ENCODE results near the gene MAP1A.

Gene MAP1A

GRCh38 chr15:43511012-43511885 lies 6.2 kb upstream of the MAP1A start:
- peak; percentile 28 for DNase-seq (ENCODE audit: low read depth, low spot score)

DNA sequence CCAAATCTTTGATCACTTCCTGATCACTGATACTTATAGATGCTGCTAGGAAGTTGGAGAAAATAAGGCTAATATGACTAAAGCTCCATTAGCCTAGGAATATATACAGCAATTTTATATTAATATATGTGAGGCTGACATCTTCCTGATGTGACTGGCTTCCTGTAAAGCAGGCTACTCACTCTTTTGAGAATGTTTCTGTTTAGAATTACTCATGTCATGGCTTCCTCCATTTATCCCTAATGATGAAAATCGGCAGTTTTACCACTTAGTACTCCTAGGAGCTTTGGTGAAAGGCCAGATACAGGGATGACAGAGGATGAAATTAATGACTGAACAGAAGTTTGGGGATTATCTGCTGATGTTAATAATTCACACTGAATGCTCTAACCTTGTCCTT lies 3.9 kb upstream of the MAP1A start:
- no peak for DNase-seq (ENCODE audit: low read depth, low spot score)

DNA sequence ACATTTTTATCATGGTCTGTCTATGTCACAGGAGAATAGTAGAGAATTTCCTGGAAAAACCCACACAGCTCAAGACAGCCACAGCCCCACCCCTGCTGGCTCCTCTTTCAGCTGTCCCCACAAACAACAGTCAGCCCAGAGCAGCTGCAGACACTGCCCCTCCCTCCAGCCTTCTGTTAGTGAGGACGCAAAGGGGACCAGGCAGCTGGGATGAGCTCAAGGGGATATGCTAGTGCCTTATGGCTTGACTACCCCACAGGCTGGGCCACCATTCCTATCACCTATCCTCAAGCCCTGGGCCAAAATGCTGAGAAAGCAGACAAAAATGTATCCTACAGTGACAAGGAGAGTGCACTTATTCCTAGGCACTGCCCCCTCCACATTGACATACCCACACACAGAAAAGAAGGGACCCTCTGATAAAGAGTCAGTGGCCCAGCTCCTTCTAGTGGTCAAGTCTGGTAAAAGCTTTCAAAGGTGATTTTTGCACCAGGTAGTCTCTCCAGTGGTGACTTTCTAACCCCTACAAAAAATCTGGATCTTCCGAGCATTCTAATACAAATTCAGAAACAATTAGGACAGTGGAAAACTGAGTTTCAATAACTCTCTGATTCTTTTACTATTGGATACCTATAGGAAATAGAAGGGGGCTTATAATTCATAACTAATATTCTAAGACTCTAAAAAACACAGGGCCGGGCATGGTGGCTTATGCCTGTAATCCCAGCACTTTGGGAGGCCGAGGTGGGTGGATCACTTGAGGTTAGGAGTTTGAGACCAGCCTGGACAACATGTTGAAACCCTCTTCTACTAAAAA lies 3.0 kb upstream of the MAP1A start:
- DNase-seq (ENCODE audit: low read depth, low spot score) = peak; percentile 30

DNA sequence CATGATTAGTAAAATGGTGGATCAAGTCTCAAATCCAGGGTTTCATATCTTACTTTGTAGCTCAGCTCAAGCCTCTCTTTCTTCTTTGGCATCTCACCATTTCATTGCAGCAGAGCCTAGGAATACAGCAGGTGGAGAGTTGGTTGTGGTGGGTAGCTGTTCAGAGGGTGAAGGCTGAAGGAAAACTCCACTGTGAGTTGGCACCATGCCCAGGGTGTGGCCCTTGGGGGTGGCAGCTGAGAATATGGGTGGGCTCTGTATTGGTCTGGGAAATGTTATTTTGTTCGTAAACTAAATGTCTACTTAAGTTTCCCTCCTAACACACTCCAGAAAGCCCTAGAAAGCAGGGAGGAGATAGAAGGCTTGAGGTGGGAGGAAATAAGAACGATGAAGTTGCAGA lies 1.7 kb upstream of the MAP1A start:
- no peak for DNase-seq (ENCODE audit: low read depth, low spot score)

DNA sequence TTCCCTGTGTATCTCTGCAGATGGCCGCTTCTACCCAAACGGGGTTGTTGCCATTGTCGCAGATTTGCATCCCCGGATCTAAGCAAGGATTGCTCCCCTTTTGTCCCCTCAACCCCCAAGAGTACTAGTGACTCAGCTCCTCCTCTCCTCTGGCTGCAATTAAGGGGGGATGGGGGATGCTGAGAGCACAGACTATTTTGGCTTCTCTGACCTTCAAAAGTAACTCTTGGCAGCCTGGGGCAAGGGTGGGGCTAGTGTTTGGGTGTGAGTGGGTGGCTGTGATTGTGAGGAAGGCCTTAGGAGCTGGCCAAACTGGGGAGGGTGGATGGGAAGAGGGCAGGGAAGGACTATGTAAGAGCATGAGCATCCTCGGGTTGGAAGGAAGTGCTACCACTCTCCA lies 1.2 kb upstream of the MAP1A start:
- DNase-seq (ENCODE audit: low read depth, low spot score) = no peak

DNA sequence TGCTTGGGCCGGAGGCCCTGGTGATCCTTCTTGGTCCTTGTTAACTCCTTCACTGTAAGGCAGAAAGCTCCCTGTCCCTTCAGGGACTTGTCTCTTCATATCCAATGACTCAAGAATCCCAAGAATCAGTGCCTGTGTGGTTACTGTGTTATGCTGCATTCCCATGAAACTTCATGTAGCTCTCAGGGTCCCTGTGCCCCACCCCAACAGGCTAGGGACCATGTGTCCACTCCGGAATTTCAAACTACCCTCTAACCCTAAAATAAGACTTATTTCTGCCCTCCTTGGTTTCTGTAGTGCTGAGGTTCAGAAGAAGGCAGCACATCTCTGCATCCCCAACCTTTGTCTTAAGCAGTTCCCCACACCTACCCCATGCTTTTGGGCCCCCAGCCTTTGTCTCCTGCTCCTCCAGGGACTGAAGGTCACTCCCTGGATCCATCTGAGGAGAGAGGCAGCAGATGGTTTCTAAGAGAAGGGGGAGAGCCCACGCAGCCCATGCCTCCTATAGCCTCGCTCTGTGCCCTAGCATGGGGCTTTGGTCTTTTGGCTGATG lies 531 bp upstream of the MAP1A start:
- peak; percentile 76 for DNase-seq (ENCODE audit: low read depth, low spot score)

GRCh38 chr15:43518197-43518761 lies 871 bp downstream of the MAP1A start:
- DNase-seq (ENCODE audit: low read depth, low spot score) = peak; percentile 71

- DNase-seq (ENCODE audit: low read depth, low spot score) = no peak
Measured at GRCh38 chr15:43519196-43519595, 1.8 kb downstream of the MAP1A start.

DNA sequence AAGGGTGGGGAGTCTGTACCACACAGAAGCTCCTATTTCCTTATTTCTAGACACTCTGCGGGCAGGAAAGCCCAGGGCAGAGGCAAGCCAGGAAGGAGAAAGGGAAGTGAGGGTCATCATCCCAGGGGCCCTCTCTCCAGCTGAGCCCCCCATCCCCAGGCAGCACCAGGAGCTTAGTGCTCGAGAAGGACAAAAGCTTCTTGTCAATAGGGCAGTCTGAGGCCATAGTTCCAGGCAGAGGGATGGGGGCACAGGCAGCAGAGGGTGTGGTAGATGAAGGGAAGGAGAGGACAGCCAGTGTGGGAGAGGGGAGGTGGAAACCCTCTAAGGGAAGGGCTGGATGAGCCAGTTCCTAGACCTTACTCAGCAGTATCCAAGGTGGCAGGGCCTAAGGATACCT lies 2.7 kb downstream of the MAP1A start:
- DNase-seq (ENCODE audit: low read depth, low spot score) = no peak

GRCh38 chr15:43521419-43521818 lies 4.0 kb downstream of the MAP1A start:
- no peak for DNase-seq (ENCODE audit: low read depth, low spot score)

DNA sequence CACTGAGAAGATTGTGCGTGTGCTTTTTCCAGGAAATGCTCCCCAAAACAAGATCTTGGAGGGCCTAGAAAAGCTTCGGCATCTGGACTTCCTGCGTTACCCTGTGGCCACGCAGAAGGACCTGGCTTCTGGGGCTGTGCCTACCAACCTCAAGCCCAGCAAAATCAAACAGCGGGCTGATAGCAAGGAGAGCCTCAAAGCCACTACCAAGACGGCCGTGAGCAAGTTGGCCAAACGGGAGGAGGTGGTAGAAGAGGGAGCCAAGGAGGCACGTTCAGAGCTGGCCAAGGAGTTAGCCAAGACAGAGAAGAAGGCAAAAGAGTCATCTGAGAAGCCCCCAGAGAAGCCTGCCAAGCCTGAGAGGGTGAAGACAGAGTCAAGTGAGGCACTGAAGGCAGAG lies 4.8 kb downstream of the MAP1A start:
- DNase-seq (ENCODE audit: low read depth, low spot score) = no peak

- DNase-seq (ENCODE audit: low read depth, low spot score) = no peak
Measured at GRCh38 chr15:43523646-43524045, 6.2 kb downstream of the MAP1A start.

- DNase-seq (ENCODE audit: low read depth, low spot score) = no peak
Measured at GRCh38 chr15:43524254-43524845, 6.9 kb downstream of the MAP1A start.

GRCh38 chr15:43525131-43525530 lies 7.7 kb downstream of the MAP1A start:
- no peak for DNase-seq (ENCODE audit: low read depth, low spot score)

DNA sequence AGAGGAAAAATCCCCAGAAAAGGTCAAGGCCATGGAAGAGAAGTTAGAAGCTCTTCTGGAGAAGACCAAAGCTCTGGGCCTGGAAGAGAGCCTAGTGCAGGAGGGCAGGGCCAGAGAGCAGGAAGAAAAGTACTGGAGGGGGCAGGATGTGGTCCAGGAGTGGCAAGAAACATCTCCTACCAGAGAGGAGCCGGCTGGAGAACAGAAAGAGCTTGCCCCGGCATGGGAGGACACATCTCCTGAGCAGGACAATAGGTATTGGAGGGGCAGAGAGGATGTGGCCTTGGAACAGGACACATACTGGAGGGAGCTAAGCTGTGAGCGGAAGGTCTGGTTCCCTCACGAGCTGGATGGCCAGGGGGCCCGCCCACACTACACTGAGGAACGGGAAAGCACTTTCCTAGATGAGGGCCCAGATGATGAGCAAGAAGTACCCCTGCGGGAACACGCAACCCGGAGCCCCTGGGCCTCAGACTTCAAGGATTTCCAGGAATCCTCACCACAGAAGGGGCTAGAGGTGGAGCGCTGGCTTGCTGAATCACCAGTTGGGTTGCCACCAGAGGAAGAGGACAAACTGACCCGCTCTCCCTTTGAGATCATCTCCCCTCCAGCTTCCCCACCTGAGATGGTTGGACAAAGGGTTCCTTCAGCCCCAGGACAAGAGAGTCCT lies 9.0 kb downstream of the MAP1A start:
- no peak for DNase-seq (ENCODE audit: low read depth, low spot score)

DNA sequence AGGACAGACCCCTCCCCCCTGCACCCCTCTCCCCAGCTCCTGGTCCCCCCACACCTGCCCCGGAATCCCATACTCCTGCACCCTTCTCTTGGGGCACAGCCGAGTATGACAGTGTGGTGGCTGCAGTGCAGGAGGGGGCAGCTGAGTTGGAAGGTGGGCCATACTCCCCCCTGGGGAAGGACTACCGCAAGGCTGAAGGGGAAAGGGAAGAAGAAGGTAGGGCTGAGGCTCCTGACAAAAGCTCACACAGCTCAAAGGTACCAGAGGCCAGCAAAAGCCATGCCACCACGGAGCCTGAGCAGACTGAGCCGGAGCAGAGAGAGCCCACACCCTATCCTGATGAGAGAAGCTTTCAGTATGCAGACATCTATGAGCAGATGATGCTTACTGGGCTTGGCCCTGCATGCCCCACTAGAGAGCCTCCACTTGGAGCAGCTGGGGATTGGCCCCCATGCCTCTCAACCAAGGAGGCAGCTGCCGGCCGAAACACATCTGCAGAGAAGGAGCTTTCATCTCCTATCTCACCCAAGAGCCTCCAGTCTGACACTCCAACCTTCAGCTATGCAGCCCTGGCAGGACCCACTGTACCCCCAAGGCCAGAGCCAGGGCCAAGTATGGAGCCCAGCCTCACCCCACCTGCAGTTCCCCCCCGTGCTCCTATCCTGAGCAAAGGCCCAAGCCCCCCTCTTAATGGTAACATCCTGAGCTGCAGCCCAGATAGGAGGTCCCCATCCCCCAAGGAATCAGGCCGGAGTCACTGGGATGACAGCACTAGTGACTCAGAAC lies 9.8 kb downstream of the MAP1A start:
- no peak for DNase-seq (ENCODE audit: low read depth, low spot score)

DNA sequence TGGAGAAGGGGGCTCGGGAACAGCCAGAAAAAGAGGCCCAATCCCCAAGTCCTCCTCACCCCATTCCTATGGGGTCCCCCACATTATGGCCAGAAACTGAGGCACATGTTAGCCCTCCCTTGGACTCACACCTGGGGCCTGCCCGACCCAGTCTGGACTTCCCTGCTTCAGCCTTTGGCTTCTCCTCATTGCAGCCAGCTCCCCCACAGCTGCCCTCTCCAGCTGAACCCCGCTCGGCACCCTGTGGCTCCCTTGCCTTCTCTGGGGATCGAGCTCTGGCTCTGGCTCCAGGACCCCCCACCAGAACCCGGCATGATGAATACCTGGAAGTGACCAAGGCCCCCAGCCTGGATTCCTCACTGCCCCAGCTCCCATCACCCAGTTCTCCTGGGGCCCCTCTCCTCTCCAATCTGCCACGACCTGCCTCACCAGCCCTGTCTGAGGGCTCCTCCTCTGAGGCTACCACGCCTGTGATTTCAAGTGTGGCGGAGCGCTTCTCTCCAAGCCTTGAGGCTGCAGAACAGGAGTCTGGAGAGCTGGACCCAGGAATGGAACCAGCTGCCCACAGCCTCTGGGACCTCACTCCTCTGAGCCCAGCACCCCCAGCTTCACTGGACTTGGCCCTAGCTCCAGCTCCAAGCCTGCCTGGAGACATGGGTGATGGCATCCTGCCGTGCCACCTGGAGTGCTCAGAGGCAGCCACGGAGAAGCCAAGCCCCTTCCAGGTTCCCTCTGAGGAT lies 10.6 kb downstream of the MAP1A start:
- no peak for DNase-seq (ENCODE audit: low read depth, low spot score)

DNA sequence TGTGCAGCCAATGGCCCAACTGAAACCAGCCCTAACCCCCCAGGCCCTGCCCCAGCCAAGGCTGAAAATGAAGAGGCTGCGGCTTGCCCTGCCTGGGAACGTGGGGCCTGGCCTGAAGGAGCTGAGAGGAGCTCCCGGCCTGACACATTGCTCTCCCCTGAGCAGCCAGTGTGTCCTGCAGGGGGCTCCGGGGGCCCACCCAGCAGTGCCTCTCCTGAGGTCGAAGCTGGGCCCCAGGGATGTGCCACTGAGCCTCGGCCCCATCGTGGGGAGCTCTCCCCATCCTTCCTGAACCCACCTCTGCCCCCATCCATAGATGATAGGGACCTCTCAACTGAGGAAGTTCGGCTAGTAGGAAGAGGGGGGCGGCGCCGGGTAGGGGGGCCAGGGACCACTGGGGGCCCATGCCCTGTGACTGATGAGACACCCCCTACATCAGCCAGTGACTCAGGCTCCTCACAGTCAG lies 11.2 kb downstream of the MAP1A start:
- no peak for DNase-seq (ENCODE audit: low read depth, low spot score)

DNA sequence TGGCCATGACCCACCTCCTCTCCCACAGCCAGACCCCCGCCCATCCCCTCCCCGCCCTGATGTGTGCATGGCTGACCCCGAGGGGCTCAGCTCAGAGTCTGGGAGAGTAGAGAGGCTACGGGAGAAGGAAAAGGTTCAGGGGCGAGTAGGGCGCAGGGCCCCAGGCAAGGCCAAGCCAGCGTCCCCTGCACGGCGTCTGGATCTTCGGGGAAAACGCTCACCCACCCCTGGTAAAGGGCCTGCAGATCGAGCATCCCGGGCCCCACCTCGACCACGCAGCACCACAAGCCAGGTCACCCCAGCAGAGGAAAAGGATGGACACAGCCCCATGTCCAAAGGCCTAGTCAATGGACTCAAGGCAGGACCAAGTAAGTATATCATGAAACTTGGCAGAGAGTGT lies 11.7 kb downstream of the MAP1A start:
- no peak for DNase-seq (ENCODE audit: low read depth, low spot score)

All from astrocyte of the hippocampus (primary cell).